GM12891 (cell line): ENCODE data around the gene TRIM43.
"Not testable (repeated sequence)": the region's sequence is repeated elsewhere in the genome, so short reads cannot be mapped to it uniquely, and the experiment has no call there.

Source experiments
- POLR2A ChIP-seq: IDR thresholded peaks from 2 replicates; pipeline ENCODE4 v1.6.1; 2011; ENCODE audit warnings: low read depth, low read length, control low read depth
- POLR2AphosphoS5 ChIP-seq: IDR thresholded peaks from 2 replicates; pipeline ENCODE4 v1.6.1; 2011; ENCODE audit warnings: low read depth, low read length, control low read depth
- TAF1 ChIP-seq: IDR thresholded peaks from 2 replicates; pipeline ENCODE4 v1.6.1; 2011; ENCODE audit warnings: low read depth, low read length, control low read depth

DNA sequence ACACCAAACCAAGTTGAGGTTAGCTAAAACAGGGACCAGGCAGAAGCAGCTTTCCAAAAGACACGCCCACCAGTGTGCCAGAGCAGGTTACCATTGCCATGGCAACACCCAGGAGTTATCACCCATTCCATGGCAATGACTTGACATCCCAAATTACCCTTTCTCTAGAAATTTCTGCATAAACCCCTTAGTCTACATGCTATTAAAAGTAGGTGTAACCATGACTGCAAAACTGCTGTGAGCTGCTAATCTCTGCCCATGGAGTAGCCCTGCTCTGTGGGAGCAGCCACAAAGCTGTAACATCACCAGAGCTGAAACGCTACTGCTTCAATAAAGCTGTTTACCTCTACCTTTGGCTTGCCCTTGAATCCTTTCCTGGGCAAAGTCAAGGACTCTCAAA is 18.0 kb downstream of the TRIM43 start:
- not testable (repeated sequence) for TF ChIP-seq POLR2AphosphoS5, TAF1, POLR2A
